ENCODE data around the gene ADAM22.

GRCh38 chr7:87885018-87885417, 49.0 kb upstream of the ADAM22 start:
- no peak for TF ChIP-seq ZFP36 (IDR thresholded peaks at IDR 0.05; ENCODE audit: borderline replicate concordance, partially characterized antibody)
- TF ChIP-seq, protein P1, sequence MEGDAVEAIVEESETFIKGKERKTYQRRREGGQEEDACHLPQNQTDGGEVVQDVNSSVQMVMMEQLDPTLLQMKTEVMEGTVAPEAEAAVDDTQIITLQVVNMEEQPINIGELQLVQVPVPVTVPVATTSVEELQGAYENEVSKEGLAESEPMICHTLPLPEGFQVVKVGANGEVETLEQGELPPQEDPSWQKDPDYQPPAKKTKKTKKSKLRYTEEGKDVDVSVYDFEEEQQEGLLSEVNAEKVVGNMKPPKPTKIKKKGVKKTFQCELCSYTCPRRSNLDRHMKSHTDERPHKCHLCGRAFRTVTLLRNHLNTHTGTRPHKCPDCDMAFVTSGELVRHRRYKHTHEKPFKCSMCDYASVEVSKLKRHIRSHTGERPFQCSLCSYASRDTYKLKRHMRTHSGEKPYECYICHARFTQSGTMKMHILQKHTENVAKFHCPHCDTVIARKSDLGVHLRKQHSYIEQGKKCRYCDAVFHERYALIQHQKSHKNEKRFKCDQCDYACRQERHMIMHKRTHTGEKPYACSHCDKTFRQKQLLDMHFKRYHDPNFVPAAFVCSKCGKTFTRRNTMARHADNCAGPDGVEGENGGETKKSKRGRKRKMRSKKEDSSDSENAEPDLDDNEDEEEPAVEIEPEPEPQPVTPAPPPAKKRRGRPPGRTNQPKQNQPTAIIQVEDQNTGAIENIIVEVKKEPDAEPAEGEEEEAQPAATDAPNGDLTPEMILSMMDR (IDR thresholded peaks at IDR 0.05): no peak
- no peak for TF ChIP-seq RFX5 (IDR thresholded peaks at IDR 0.05)
- TF ChIP-seq RNF2 (IDR thresholded peaks at IDR 0.05; ENCODE audit: borderline replicate concordance, low read depth): no peak
- TF ChIP-seq, protein P2, sequence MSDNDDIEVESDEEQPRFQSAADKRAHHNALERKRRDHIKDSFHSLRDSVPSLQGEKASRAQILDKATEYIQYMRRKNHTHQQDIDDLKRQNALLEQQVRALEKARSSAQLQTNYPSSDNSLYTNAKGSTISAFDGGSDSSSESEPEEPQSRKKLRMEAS (IDR thresholded peaks at IDR 0.05): no peak
- TF ChIP-seq BHLHE40 (IDR thresholded peaks at IDR 0.05; ENCODE audit: low read depth, low read length): no peak
- TF ChIP-seq POLR2A (IDR thresholded peaks at IDR 0.05; ENCODE audit: low read length): no peak
- TF ChIP-seq, protein P3, sequence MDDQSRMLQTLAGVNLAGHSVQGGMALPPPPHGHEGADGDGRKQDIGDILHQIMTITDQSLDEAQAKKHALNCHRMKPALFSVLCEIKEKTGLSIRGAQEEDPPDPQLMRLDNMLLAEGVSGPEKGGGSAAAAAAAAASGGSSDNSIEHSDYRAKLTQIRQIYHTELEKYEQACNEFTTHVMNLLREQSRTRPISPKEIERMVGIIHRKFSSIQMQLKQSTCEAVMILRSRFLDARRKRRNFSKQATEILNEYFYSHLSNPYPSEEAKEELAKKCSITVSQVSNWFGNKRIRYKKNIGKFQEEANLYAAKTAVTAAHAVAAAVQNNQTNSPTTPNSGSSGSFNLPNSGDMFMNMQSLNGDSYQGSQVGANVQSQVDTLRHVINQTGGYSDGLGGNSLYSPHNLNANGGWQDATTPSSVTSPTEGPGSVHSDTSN (IDR thresholded peaks at IDR 0.05): no peak
- TF ChIP-seq RAD21 (conservative IDR thresholded peaks at IDR 0.05 in 1 of 2, IDR thresholded peaks at IDR 0.05 in 1 of 2): no peak
- TF ChIP-seq, protein P4, sequence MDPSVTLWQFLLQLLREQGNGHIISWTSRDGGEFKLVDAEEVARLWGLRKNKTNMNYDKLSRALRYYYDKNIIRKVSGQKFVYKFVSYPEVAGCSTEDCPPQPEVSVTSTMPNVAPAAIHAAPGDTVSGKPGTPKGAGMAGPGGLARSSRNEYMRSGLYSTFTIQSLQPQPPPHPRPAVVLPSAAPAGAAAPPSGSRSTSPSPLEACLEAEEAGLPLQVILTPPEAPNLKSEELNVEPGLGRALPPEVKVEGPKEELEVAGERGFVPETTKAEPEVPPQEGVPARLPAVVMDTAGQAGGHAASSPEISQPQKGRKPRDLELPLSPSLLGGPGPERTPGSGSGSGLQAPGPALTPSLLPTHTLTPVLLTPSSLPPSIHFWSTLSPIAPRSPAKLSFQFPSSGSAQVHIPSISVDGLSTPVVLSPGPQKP (IDR thresholded peaks at IDR 0.05; ENCODE audit: low read depth, low read length): no peak
- TF ChIP-seq CBX2 (IDR thresholded peaks at IDR 0.05; ENCODE audit: borderline replicate concordance, low read depth): no peak
- TF ChIP-seq, protein P5, sequence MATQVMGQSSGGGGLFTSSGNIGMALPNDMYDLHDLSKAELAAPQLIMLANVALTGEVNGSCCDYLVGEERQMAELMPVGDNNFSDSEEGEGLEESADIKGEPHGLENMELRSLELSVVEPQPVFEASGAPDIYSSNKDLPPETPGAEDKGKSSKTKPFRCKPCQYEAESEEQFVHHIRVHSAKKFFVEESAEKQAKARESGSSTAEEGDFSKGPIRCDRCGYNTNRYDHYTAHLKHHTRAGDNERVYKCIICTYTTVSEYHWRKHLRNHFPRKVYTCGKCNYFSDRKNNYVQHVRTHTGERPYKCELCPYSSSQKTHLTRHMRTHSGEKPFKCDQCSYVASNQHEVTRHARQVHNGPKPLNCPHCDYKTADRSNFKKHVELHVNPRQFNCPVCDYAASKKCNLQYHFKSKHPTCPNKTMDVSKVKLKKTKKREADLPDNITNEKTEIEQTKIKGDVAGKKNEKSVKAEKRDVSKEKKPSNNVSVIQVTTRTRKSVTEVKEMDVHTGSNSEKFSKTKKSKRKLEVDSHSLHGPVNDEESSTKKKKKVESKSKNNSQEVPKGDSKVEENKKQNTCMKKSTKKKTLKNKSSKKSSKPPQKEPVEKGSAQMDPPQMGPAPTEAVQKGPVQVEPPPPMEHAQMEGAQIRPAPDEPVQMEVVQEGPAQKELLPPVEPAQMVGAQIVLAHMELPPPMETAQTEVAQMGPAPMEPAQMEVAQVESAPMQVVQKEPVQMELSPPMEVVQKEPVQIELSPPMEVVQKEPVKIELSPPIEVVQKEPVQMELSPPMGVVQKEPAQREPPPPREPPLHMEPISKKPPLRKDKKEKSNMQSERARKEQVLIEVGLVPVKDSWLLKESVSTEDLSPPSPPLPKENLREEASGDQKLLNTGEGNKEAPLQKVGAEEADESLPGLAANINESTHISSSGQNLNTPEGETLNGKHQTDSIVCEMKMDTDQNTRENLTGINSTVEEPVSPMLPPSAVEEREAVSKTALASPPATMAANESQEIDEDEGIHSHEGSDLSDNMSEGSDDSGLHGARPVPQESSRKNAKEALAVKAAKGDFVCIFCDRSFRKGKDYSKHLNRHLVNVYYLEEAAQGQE (IDR thresholded peaks at IDR 0.05): no peak
- TF ChIP-seq POLR2AphosphoS2 (conservative IDR thresholded peaks at IDR 0.05; ENCODE audit: low read length): no peak
- no peak for TF ChIP-seq FOSB (CRISPR knock-in tag; IDR thresholded peaks at IDR 0.05)

All from A549 (cell line).